ENCODE data around the gene GPR39.

DNA sequence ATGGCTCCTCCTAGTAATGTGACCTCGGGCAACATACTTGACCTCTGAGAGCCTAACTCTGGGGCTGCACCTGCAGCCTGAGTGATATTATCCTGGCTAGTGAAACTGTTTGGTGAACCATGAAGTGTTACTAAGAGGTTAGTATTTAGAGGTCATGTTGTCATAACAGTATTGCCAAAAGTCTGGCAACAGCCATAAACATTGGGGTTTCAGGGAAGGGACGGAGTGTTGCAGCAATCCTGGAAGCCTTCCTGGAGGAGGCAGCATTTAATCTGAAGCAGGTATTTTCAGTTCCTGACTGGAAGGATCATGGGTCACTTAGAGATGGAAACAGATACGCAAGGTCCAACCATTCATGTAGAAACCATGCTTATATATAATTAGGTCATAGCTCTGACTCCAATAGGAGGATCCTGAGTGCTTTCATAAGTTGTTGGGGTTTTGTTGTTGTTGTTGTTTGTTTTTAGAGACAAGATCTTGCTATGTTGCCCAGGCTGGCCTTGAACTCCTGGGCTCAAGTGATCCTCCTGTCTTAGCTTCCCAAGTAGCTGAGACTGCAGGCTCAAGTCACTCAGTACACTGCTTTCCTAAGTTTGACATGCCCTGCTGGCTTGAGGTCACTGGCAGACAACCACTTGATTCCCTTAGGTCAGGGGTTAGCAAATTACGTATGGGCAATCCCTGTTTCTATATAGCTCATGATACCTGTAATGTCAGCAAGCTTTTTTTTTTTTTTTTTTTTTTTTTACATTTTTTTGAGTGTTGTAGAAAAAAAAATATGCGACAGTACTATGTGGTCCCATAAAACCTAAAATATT, 21.5 kb downstream of the GPR39 start:
- no peak for TF ChIP-seq POLR2A (IDR thresholded peaks at IDR 0.05)
- TF ChIP-seq, protein P1, sequence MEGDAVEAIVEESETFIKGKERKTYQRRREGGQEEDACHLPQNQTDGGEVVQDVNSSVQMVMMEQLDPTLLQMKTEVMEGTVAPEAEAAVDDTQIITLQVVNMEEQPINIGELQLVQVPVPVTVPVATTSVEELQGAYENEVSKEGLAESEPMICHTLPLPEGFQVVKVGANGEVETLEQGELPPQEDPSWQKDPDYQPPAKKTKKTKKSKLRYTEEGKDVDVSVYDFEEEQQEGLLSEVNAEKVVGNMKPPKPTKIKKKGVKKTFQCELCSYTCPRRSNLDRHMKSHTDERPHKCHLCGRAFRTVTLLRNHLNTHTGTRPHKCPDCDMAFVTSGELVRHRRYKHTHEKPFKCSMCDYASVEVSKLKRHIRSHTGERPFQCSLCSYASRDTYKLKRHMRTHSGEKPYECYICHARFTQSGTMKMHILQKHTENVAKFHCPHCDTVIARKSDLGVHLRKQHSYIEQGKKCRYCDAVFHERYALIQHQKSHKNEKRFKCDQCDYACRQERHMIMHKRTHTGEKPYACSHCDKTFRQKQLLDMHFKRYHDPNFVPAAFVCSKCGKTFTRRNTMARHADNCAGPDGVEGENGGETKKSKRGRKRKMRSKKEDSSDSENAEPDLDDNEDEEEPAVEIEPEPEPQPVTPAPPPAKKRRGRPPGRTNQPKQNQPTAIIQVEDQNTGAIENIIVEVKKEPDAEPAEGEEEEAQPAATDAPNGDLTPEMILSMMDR (IDR thresholded peaks at IDR 0.05 in 8 of 11, conservative IDR thresholded peaks at IDR 0.05 in 3 of 11): no peak
- no peak for TF ChIP-seq POLR2AphosphoS5 (IDR thresholded peaks at IDR 0.05)

All from spleen (tissue), 7 donors.